GM18867 (cell line): ENCODE data around the gene RNF152.

Source experiments
- ATAC-seq: cut with Tn5 transposase; IDR thresholded peaks from one replicate; pipeline ENCODE4 v1.9.1; 2021; ENCODE audit warnings: mild to moderate bottlenecking, moderate library complexity; ENCODE audit not compliant: unreplicated experiment

The RNF152 gene, protein sequence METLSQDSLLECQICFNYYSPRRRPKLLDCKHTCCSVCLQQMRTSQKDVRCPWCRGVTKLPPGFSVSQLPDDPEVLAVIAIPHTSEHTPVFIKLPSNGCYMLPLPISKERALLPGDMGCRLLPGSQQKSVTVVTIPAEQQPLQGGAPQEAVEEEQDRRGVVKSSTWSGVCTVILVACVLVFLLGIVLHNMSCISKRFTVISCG

GRCh38 chr18:61892683-61893308, at the start of gene RNF152:
Gene RNF152, minus strand, starts transcription at chr18:61893007. Its CDS starts 76,544 bp downstream, at chr18:61816463.
- no peak for ATAC-seq

DNA sequence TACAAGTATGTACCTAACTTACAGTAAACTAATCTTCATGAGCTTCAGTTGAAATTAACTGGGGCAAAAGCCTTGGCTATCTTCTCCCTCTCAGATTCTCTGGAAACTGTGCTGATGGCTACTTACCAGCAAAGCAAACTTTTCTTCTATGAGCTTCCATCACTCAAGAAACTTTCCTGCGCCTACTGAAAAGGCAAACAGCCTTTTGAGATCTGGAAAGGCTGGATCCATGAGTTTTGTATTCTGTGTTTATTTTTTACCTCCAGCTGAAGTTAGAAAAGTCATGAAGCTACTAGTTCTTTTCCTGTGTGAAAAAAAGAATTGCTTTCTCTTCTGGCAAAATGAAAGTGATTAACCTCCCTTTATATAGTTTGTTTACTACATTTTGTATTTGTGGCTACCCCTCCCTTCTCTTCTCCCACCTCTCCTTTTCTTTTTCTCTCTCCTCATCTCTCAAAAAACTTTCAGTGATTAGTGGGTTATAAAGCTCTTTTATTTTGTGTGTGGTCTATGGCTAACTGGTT, 49.2 kb upstream of the RNF152 start:
- ATAC-seq, result no peak

- no peak for ATAC-seq
Observed at GRCh38 chr18:61939046-61939674, 46.4 kb upstream of the RNF152 start.

GRCh38 chr18:61935362-61935761, 42.6 kb upstream of the RNF152 start:
- no peak for ATAC-seq

DNA sequence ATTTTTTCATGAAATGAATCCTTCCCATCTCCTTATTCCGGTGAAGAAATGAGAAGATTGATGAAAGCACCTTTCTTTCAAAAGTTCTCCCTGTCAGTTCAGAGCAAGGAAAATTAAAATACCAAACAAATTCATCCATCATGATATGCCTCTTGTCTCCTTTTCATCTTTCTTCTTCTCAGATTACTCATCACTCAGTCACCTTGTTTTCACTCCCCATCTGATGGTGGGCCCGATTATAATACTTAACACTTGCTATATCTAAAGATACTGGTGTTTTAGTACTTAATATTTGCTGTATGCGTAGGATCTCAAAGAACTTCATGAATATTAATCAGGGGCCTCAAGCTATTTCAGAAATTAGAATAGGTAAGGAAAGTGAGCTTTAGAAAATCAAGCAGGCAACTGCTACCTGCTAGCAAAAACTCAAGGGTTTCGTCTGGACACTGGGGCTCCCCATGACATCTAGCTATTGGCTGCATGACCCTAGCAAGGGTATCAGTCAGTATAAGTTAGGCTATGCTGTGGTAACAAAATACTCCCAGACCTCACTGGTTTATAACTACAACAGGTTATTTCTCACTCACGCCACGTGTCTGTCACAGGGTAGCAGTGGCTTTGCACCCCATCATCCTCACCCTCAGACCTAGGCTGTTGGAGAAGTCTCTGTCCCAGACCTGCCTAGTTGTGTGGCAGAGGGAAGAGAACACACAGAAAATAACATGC, 39.0 kb upstream of the RNF152 start:
- no peak for ATAC-seq

DNA sequence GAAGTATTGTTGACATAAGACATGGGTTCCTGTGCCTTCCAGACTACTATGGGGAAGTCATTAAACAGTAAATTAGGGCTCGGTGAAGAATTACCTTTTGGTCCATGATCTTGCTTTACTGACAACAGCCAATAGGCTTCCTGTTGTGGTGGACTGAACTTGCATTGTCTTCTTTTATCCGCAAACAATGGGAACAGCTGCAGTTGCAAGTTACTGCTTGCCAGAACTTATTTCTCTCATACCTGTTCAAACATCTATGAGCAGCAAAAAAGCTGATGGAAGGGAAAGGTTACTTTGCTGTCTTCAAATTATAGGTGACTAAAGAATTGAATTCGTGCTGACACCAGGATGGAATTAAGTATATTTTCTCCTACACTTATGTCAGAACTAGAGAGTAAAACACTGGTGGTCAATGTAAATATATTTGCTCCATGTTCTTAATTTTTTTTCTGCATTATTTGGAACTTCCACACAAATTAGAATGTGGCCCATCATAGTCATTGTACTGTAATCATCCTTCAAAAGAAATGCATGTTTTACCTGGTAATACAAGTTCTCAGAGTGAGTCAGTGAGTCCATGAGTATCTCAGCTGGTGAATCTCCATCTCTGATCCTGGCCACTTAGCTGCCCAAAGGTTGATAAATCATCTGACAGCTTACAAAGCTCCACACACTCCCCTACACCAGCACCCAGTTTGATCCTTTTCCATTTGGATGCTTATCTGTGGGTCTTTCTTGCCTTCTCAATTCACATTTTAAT, 37.3 kb upstream of the RNF152 start:
- ATAC-seq, result no peak

- ATAC-seq, result peak; percentile 77
Observed at GRCh38 chr18:61926532-61926931, 33.7 kb upstream of the RNF152 start.

DNA sequence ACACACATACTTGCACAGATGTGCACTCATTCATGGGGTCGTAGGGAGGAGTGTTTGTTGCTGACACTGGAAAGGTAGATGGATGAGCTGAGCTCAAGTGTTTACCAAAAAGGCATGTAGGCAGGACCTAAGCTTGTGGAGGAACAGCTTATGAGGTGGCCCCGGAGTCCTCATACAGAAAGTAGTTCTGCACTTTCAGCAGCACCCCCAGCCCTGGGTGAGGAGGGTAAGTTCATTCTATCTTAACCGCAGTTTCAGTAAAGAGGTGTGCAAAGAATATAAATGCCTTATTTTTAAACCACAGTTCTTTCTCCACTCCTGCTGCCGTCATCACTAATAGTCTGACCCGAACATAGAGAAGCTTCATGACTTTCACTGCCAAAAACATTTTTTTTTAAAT, 31.7 kb upstream of the RNF152 start:
- peak; percentile 52 for ATAC-seq

DNA sequence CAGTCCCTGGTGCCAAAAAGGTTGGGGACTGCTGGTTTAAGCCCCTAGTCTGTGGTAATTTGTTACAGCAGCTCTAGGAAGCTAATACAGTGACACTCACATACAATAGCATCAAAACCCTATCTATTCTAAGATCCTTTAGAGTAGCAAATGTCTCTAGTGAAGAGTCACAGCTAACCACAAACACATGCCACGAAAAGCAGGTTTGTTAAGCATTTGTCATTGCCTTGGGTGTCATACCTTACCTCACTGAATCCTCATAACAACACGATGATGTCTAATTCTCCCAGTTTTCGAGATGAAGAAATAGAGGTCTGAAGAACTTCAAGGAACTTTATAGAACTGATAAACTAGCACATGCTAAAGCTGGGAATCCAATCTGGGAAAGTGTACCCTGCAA, 29.6 kb upstream of the RNF152 start:
- no peak for ATAC-seq

GRCh38 chr18:61921621-61922235, 28.9 kb upstream of the RNF152 start:
- ATAC-seq, result no peak

DNA sequence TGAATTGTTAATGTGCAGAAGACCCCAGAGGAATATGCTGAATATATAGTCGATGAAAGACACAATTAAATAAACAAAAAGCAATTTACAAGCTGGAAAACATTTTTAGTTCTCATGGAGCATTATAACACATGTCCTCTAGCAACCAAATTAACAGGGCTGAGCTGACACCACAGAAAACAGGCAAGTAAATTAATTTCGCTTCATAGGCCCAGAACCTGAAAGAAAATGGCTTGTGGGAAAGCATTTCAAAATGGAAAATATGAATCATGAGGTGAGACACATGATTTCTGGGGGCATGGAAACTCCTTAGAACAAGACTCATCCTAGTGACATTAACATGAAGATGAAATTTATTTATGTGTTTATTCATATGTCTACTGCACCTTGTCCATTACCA, 25.0 kb upstream of the RNF152 start:
- no peak for ATAC-seq

DNA sequence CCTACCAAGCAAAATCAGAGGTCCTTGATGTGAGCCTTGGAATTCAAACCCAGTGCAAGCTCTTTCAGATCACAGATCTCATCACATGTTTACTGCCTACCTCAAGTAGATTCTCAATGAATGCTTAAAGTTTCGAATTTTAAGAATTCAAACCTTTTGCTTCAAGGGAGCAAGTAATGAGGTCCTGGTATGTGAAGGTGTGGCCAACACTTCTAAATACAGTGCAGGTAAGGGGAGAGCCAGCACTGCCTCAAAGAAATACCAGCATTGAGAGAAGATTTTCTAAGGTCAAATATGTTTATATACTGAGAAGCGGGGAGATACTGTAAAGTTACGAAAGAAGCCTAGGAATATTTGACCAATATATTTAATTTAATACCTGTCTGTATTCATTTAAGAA, 19.7 kb upstream of the RNF152 start:
- ATAC-seq, result no peak

GRCh38 chr18:61910101-61910500, 17.3 kb upstream of the RNF152 start:
- no peak for ATAC-seq

DNA sequence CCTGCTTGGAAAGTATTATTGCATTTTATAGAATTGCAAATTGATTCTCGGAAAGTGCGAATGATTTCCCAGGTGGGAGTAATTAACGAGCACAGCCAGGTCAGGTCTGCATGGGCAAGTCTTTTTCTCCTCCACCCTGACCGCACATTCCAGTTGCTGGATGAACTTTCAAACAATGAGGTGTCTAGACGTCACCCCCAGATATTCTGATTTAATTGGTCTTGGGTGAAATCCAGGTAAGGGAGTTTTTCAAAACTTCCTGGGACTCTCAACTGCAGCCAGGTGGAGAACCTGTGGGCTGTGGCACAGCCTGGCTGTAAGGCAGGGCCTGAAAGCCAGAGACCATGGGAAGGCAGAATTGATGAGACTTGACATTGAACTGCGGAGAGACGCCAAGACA, 15.9 kb upstream of the RNF152 start:
- no peak for ATAC-seq

DNA sequence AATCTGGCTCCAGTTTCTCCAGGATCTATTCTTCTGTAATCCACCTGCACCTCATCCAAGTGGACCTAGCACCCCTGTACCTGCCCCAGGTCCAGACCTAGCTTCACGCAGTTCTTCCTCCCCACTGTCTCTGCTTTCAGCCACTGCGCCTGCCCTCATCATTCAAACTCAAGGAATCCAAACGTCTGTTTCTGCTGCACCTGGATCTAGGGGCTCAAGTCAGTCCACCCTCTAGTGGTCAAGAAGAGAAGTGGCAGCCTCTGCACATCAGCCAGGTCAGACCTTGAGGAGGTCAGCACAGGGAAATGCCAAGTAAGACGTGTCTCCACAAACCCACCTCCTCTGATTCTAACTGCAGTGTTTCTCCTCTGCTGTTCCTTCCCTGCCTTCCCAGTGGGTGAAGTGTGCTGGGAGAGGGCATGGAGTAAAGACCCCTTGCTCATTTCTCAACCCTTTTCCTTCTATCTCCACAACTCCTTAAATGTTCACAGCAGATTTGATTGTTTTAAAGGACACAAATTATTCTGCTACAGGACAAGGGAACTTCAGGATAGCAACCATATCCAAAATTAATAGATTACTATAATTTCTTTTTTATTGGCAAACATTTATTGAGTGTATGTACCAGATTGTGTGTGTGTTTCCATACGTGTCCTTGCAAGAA, 8.6 kb upstream of the RNF152 start:
- ATAC-seq, result peak; percentile 98

GRCh38 chr18:61900504-61901281, 7.9 kb upstream of the RNF152 start:
- ATAC-seq, result no peak

DNA sequence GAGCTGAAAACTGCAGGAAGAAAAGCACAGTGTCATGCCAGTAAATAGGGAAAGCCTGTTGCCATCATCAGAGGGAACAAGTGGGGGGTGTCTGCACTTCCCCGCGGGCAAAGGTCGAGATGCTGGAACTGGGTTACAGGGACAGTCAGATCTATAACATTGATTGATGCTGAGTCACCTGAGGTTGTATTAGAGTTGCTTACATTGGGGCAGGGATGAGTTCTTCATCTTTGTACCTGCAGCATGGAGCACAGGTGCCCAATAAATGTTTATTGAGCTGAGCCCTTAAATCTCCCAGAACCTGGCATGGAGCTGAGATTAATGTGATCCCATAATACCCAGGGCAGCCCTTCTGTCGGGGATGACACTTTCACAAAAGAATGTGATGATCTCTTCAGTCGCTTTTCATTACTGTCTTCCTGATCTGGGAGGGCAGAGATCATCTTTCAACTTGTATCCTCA, 5.9 kb upstream of the RNF152 start:
- no peak for ATAC-seq

DNA sequence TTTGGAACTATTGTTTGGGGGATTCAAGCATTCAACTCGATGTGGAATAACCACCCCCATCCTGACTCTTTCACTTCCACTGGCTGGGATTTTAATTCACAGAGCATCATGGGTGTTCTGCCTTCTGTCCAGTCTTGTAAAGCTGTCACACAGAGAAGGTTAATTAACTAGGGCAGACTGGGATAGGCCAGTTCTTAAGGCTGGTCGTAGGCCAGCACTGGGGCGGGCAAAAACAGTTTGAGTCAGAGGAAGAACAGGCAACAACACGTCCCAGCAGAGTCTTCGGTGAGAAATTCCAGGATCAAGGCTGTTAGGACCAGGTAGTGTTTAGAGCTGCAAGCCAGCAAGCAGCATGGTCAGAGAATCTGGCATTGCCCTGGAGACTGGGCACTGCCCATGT, 4.0 kb upstream of the RNF152 start:
- ATAC-seq, result no peak

- no peak for ATAC-seq
Observed at GRCh38 chr18:61896118-61896517, 3.3 kb upstream of the RNF152 start.
